Measurements from ENCODE around the gene RHEBL1.

Gene RHEBL1

GRCh38 chr12:49069507-49070346, at the start of gene RHEBL1:
Gene RHEBL1 (minus strand): TSS chr12:49069979. CDS start chr12:49069785, 194 bp downstream.
- peak; percentile 99 for DNase-seq (ENCODE audit: low read depth, low spot score)

- DNase-seq (ENCODE audit: low read depth, low spot score) = no peak
These were observed 41.4 kb upstream of the RHEBL1 start for GRCh38 chr12:49111206-49111605.

GRCh38 chr12:49110464-49111155, 40.8 kb upstream of the RHEBL1 start, which contains the start of gene LMBR1L:
Gene LMBR1L (minus strand): TSS chr12:49110847. CDS start chr12:49110555, 292 bp downstream.
- peak; percentile 98 for DNase-seq (ENCODE audit: low read depth, low spot score)

- peak; percentile 46 for DNase-seq (ENCODE audit: low read depth, low spot score)
These were observed 40.1 kb upstream of the RHEBL1 start for GRCh38 chr12:49109641-49110463.

- no peak for DNase-seq (ENCODE audit: low read depth, low spot score)
These were observed 39.2 kb upstream of the RHEBL1 start for GRCh38 chr12:49108958-49109404.

GRCh38 chr12:49105504-49106084, 35.8 kb upstream of the RHEBL1 start:
- no peak for DNase-seq (ENCODE audit: low read depth, low spot score)

- no peak for DNase-seq (ENCODE audit: low read depth, low spot score)
These were observed 35.0 kb upstream of the RHEBL1 start for GRCh38 chr12:49104822-49105221.

GRCh38 chr12:49100380-49100779, 30.6 kb upstream of the RHEBL1 start:
- DNase-seq (ENCODE audit: low read depth, low spot score) = no peak

GRCh38 chr12:49098703-49099102, 28.9 kb upstream of the RHEBL1 start:
- DNase-seq (ENCODE audit: low read depth, low spot score) = no peak

GRCh38 chr12:49098035-49098451, 28.3 kb upstream of the RHEBL1 start:
- DNase-seq (ENCODE audit: low read depth, low spot score) = peak; percentile 70

- no peak for DNase-seq (ENCODE audit: low read depth, low spot score)
These were observed 27.6 kb upstream of the RHEBL1 start for GRCh38 chr12:49097381-49097780.

GRCh38 chr12:49094975-49095365, 25.2 kb upstream of the RHEBL1 start:
- DNase-seq (ENCODE audit: low read depth, low spot score) = no peak

GRCh38 chr12:49094160-49094974, 24.6 kb upstream of the RHEBL1 start, which contains the start of gene DHH:
Gene DHH (minus strand): TSS chr12:49094801. CDS start chr12:49094512, 289 bp downstream.
- peak; percentile 50 for DNase-seq (ENCODE audit: low read depth, low spot score)

- DNase-seq (ENCODE audit: low read depth, low spot score) = peak; percentile 21
These were observed 24.0 kb upstream of the RHEBL1 start for GRCh38 chr12:49093792-49094159.

GRCh38 chr12:49092816-49093406, 23.1 kb upstream of the RHEBL1 start:
- no peak for DNase-seq (ENCODE audit: low read depth, low spot score)

- peak; percentile 69 for DNase-seq (ENCODE audit: low read depth, low spot score)
These were observed 22.5 kb upstream of the RHEBL1 start for GRCh38 chr12:49092086-49092815.

- DNase-seq (ENCODE audit: low read depth, low spot score) = no peak
These were observed 22.0 kb upstream of the RHEBL1 start for GRCh38 chr12:49091836-49092085.

GRCh38 chr12:49091056-49091835, 21.5 kb upstream of the RHEBL1 start:
- DNase-seq (ENCODE audit: low read depth, low spot score) = peak; percentile 29

Measured in astrocyte of the hippocampus (primary cell).